ENCODE results near the gene GOLGA7B.

Gene GOLGA7B

DNA sequence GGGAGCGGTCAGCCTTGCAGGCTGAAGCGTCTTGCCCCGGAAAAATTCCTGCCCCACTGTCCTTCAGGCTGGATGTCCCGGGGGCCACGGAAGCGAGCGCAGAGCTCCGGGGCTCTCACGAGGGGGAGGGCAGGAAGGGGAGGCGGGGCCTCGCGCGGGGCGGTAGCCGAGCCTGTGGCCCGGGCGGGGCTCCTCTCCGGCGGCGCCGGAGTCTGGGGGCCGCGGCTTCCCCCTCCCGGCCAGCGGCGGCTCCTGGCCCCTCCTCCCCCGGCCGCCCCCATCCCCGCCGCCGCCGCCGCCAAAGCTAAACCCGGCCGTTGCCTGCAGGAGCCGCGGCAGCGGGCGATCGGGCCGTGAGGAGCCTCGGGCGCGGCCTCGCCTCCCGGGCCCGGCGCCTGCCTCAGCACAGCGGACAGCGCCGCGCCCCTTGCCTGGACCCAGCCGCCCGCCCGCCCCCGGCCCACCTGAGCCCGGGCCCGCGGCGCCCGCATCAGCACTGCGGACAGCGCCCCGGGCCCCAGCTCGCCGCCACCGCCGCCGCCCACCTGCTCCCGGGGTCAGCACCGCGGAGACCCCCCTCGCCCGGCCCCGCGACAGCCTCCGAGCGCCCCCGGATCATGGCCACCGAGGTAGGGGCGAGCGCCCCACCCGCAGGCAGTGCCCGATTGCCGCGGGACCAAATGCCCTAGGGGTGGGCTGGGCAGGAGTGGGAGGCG, at the start of gene GOLGA7B:
Gene GOLGA7B (plus strand): TSS at position 157 of the 716 bp plus-strand sequence. CDS start 461 bp downstream, at position 618.
- DNase-seq = no peak

DNA sequence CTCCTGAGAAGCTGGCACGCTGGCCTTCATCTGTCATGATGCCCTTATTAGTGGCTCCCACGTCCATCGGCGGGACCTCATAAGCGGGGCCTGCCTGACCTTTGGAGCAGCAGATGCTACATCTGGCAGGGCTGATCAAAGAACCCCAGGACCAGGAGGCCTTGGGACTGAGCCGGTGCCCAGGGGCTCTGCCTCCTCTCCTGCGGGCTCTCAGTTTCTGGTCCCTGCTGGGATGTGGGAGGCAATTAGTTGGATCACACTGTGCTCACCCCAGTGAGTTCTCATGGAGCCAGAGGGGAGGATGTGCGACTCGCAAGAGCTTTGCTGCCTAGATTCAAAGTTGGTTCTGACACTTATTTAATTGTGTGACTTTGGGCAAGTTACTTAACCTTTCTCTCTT, 49.2 kb upstream of the GOLGA7B start:
- DNase-seq = no peak

DNA sequence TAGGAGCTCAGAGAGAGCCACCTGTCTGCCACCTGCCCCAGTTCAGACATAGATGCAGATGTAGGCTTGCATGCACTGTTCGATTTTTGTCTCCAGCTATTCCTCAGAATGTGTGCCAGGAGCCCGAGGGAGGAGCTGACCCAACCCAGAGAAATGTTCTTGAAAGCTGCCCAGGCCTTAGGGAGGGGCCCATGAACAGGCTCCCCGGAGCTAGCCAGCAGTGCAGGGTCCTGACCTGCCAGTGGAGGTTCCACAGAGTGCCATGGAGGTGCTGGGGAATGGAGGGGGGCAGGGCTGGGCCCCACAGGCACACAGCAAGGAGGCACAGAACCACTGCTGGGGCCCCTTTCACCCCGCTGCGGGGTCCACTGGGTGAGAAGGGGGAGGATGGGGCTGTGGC, 48.2 kb upstream of the GOLGA7B start:
- DNase-seq = no peak

- no peak for DNase-seq
Observed at GRCh38 chr10:97805096-97805884, 44.4 kb upstream of the GOLGA7B start.

DNA sequence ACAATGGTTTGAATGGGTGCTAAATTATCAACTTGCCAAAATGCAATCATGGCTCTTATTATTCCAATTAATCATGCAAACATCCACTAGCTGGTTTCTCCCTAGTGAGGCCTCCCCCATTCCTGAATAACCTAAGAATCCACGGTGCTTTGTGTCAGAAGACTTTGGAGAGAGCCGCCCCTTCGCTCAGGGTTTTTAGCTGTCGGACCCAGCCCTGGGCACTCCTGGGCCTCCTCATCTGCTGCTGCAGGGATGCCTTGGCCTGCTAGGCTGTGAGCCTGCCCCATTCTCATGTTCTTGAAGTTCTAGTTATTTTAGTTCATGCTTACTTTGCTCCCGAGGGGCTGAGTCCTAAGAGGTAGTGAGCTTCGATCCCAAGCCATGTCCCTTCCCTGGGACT, 43.7 kb upstream of the GOLGA7B start:
- no peak for DNase-seq

DNA sequence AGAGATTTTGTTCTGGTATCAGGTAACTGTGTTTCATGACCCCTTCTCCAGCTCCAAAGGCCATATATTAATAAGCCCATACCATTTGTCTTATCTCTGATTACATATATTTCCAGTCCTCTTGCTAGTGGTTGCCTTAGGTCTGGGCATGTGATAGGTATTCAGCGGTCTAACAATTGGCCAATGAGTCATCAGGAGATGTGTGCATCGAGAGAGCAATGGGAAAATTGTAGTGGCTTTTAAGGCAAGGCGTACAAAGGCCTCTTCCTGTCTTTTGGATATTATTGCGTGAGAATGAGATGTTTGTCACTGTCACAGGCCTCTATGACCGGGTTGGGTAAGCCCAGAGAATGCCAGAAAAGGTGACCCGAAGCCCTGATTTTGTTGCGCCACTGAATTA, 39.2 kb upstream of the GOLGA7B start:
- DNase-seq = no peak

DNA sequence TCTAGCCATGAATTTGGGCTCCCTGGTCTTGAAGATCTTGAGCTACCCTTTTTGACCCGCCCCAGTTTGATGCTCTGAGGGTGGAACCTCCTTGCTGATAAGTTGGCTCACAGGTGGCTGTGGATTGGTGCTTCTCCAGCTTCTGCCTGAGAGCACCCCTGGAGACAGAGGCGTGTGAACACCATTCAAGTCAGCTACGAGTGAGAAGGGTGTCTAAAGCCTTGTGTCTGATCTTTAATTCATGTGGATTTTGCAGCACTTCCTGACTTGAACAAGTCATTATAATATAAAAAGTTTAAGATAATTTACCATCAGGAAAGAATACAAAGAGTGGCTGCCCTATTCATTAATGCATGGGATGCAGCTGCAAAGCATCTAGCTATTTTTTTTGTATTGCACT, 37.7 kb upstream of the GOLGA7B start:
- no peak for DNase-seq

DNA sequence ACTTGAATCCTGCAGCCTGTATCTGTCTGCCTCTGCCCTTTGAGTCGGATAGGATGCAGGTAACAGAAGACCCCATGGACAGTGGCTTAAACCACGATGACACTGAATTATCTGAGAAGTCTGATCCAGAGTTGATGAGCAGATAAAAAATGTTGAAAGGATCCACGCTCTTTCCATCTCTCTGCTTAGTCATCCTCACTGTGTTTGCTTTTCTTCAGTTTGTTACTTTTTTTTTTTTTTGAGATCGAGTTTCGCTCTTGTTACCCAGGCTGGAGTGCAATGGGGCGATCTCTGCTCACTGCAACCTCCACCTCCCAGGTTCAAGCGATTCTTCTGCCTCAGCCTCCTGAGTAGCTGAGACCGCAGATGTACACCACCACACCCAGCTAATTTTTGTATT, 36.9 kb upstream of the GOLGA7B start:
- DNase-seq = no peak

- no peak for DNase-seq
Observed at GRCh38 chr10:97813311-97813710, 36.3 kb upstream of the GOLGA7B start.

- no peak for DNase-seq
Observed at GRCh38 chr10:97814996-97815395, 34.6 kb upstream of the GOLGA7B start.

DNA sequence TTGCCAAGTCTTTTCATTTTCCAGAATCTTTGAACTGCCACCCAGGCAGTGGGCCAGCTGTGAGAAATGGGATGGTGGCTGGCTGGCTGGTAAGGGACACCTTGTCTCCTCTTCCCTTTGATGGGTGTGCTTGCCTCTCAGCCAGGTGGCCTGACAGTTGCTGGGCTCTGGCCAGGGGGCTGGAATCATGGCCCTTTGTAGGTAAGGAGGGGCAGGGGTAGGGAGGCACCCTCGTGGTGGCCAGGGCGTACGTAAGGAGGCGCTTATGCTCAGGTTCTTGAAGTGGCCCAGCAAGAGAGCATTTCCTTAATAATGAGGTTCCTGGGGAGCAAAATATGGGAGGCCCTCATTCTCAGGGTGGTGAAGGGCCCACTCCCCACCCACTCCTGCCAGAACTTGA, 33.0 kb upstream of the GOLGA7B start:
- DNase-seq = no peak

GRCh38 chr10:97818572-97818971, 31.1 kb upstream of the GOLGA7B start:
- DNase-seq = no peak

GRCh38 chr10:97820096-97820704, 29.4 kb upstream of the GOLGA7B start:
- no peak for DNase-seq

GRCh38 chr10:97821308-97822038, 28.2 kb upstream of the GOLGA7B start:
- DNase-seq = no peak

GRCh38 chr10:97822261-97822687, 27.4 kb upstream of the GOLGA7B start:
- DNase-seq = no peak

- no peak for DNase-seq
Observed at GRCh38 chr10:97823734-97824133, 25.9 kb upstream of the GOLGA7B start.

GRCh38 chr10:97825020-97825760, 24.5 kb upstream of the GOLGA7B start:
- DNase-seq = no peak

GRCh38 chr10:97826892-97827291, 22.8 kb upstream of the GOLGA7B start:
- DNase-seq = no peak

GRCh38 chr10:97827702-97828291, 21.8 kb upstream of the GOLGA7B start:
- DNase-seq = no peak

DNA sequence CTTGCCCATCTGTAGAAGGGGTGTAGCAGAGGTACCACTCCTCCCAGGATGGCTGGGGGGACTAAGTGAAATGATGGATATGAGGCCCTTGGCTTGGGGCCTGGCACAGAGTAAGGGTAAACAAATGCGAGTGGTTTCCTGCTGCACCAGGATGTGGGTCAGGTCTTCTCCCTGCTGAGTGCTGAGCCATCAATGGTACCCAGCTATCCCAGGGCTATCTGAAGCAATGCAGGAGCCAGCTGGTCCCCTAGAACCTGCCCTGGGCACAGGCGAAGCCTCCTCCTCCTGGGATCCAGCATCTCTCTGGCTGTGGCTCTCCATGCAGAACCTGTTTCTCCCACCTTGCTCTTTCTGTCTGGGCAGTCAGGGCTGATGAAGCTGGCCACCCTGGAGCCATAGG, 20.9 kb upstream of the GOLGA7B start:
- no peak for DNase-seq

DNA sequence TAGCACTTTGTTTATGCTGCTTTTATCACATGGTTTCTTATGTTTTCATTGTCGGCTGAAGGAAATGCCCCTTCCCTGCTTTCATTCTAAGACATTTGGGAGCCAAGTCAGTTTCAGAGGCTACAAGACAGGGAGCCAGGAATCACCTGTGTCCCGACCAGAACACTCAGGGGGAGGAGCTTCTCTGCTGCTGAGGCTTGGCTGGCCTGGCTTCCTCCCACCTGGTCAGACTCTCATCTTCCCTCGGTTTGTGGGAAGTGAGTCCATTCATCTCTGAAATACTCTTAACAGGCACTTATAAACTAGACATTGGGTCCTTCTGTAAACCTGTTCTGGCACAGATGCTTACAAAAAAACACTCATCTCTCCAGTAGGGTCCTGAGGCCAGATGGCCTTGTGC, 19.6 kb upstream of the GOLGA7B start:
- peak; percentile 41 for DNase-seq

- DNase-seq = no peak
Observed at GRCh38 chr10:97831259-97831658, 18.4 kb upstream of the GOLGA7B start.
